Upper lobe of left lung (tissue), 4 donors: Measurements from ENCODE around the gene TTYH3.

ENCODE experiments used
- EP300 ChIP-seq, 4 donors: sonication (generic); formaldehyde crosslinking; IDR thresholded peaks; one replicate each; pipeline ENCODE4 v1.5.1; 2017; ENCODE audit warnings: antibody characterized with exemption in 4 of 4, control low read depth in 2 of 4
- POLR2A ChIP-seq, 4 donors: fragments of 450-650 bp; IDR thresholded peaks; one replicate each; pipeline ENCODE4 v1.5.1; 2016 to 2017; ENCODE audit warnings: antibody characterized with exemption in 4 of 4, mild to moderate bottlenecking in 2 of 4
- POLR2AphosphoS5 ChIP-seq, 2 donors: sonication (generic); formaldehyde crosslinking; IDR thresholded peaks; one replicate each; pipeline ENCODE4 v1.5.1; 2017; ENCODE audit warnings: antibody characterized with exemption in 2 of 2
- TF ChIP-seq, protein P1 (sequence below), 6 experiments: fragments of 450-650 bp in 4 of 6; fragments of 200-600 bp in 2 of 6; sonication (generic) in 2 of 6; IDR thresholded peaks; one replicate each; pipeline ENCODE4 v1.5.1; 2016 to 2019; ENCODE audit warnings: antibody characterized with exemption in 6 of 6

DNA sequence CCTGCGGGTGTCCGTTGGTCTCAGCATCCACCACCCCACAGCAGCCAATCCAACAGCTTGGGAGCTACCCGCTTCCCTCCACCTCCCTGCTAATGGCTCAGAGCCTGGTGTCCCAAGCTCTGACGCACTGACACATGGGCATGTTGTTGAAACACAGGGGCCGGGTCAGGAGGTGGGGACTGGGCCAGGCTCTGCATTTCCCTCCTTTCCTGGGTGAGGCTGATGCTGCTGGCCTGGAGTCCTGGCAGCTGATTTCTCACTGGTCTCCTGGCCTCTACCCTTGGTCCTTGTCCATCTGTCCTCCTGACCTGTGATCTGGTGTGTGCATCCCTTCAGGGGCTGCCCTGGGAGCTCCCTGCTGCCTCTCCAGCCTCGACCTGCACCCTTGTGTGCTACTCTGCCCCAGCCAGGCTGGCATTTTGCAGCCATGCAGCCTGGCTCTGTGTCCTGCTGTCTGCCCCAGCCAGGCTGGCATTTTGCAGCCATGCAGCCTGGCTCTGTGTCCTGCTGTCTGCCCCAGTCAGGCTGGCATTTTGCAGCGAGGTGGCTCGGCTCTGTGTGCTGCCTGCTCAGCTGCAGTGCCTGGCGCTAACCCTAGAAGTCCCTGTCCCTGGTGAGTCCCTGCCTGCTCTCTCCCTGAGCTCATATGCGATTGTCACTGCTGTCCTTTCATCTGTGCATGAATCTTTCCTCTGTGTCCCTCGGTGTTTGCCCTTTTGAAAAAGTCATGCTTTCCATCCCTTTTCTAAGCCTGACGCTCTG lies 70.2 kb downstream of the TTYH3 start:
- TF ChIP-seq, protein P1, sequence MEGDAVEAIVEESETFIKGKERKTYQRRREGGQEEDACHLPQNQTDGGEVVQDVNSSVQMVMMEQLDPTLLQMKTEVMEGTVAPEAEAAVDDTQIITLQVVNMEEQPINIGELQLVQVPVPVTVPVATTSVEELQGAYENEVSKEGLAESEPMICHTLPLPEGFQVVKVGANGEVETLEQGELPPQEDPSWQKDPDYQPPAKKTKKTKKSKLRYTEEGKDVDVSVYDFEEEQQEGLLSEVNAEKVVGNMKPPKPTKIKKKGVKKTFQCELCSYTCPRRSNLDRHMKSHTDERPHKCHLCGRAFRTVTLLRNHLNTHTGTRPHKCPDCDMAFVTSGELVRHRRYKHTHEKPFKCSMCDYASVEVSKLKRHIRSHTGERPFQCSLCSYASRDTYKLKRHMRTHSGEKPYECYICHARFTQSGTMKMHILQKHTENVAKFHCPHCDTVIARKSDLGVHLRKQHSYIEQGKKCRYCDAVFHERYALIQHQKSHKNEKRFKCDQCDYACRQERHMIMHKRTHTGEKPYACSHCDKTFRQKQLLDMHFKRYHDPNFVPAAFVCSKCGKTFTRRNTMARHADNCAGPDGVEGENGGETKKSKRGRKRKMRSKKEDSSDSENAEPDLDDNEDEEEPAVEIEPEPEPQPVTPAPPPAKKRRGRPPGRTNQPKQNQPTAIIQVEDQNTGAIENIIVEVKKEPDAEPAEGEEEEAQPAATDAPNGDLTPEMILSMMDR (IDR thresholded peaks at IDR 0.05), result no peak
- TF ChIP-seq POLR2AphosphoS5 (IDR thresholded peaks at IDR 0.05) (peak in 1 of 2 donors; percentile 53), POLR2A (IDR thresholded peaks at IDR 0.05) (no peak), EP300 (IDR thresholded peaks at IDR 0.05) (no peak)
